Liver (tissue), 9 donors: Measurements from ENCODE around the gene CREB3L1. TPM values are rescaled to one million over a fixed set of nuclear protein-coding genes. Genes with fewer than 3 reads are reported as not detected.

ENCODE experiments used
- DNase-seq: peaks from one replicate; pipeline ENCODE4 v3.0.0-alpha.2; 2017; ENCODE audit warnings: low spot score
- H3K27ac ChIP-seq, 2 donors: one replicate each; pipeline ENCODE4 v1.7.0; 2013; ENCODE audit warnings: inconsistent platforms in 2 of 2, low read length in 2 of 2, control low read depth in 1 of 2, low read depth in 1 of 2, mild to moderate bottlenecking in 1 of 2
- H3K27me3 ChIP-seq, 4 donors: one replicate each; pipeline versions ENCODE4 v1.6.1 to v1.7.0; 2013; ENCODE audit warnings: low read length in 3 of 4, inconsistent platforms in 1 of 4, mild to moderate bottlenecking in 1 of 4, moderate library complexity in 1 of 4; ENCODE audit not compliant: control insufficient read depth in 4 of 4, insufficient read depth in 4 of 4
- H3K36me3 ChIP-seq, 4 donors: one replicate each; pipeline versions ENCODE4 v1.6.1 to v1.7.0; 2013; ENCODE audit warnings: low read length in 3 of 4, mild to moderate bottlenecking in 3 of 4, low read depth in 1 of 4, moderate library complexity in 1 of 4; ENCODE audit not compliant: control insufficient read depth in 4 of 4, insufficient read depth in 3 of 4
- H3K4me1 ChIP-seq, 4 donors: one replicate each; pipeline versions ENCODE4 v1.6.1 to v1.7.0; 2013; ENCODE audit warnings: low read length in 3 of 4, mild to moderate bottlenecking in 3 of 4, moderate library complexity in 1 of 4; ENCODE audit not compliant: control insufficient read depth in 4 of 4, insufficient read depth in 4 of 4
- H3K4me3 ChIP-seq, 3 donors: one replicate each; pipeline versions ENCODE4 v1.6.1 to v1.7.0; 2013; ENCODE audit warnings: low read length in 3 of 3, control low read depth in 1 of 3, low read depth in 1 of 3, mild to moderate bottlenecking in 1 of 3
- H3K9ac ChIP-seq, 2 donors: one replicate each; pipeline ENCODE4 v1.7.0; 2013; ENCODE audit warnings: low read length in 2 of 2, mild to moderate bottlenecking in 2 of 2, moderate library complexity in 2 of 2, control low read depth in 1 of 2, low read depth in 1 of 2
- H3K9me3 ChIP-seq, 4 donors: one replicate each; pipeline versions ENCODE4 v1.6.1 to v1.7.0; 2013; ENCODE audit warnings: low read length in 3 of 4; ENCODE audit not compliant: control insufficient read depth in 4 of 4
- EGR1 ChIP-seq, 2 donors: IDR thresholded peaks; 2 replicates each; pipeline ENCODE4 v1.6.1; 2016 to 2018; ENCODE audit warnings: antibody characterized with exemption in 2 of 2, low read depth in 2 of 2
- FOXA2 ChIP-seq: IDR thresholded peaks from 2 replicates; pipeline ENCODE4 v1.6.1; 2016; ENCODE audit warnings: antibody characterized with exemption
- HNF4A ChIP-seq, 2 donors: conservative IDR thresholded peaks; 2 replicates each; pipeline ENCODE4 v1.6.1; 2016; ENCODE audit warnings: antibody characterized with exemption in 2 of 2, mild to moderate bottlenecking in 2 of 2
- HNF4G ChIP-seq: IDR thresholded peaks from 2 replicates; pipeline ENCODE4 v1.6.1; 2016; ENCODE audit warnings: antibody characterized with exemption
- JUND ChIP-seq, 2 donors: IDR thresholded peaks; 2 replicates each; pipeline ENCODE4 v1.6.1; 2016; ENCODE audit warnings: antibody characterized with exemption in 2 of 2
- RAD21 ChIP-seq, 2 donors: IDR thresholded peaks; 2 replicates each; pipeline ENCODE4 v1.6.1; 2016; ENCODE audit warnings: antibody characterized with exemption in 2 of 2, mild to moderate bottlenecking in 2 of 2
- RXRA ChIP-seq, 2 donors: IDR thresholded peaks; 2 replicates each; pipeline ENCODE4 v1.6.1; 2017 to 2018; ENCODE audit warnings: antibody characterized with exemption in 2 of 2, mild to moderate bottlenecking in 1 of 2
- SP1 ChIP-seq: IDR thresholded peaks from 2 replicates; pipeline ENCODE4 v1.6.1; 2018; ENCODE audit warnings: antibody characterized with exemption, mild to moderate bottlenecking
- TAF1 ChIP-seq: conservative IDR thresholded peaks from 2 replicates; pipeline ENCODE4 v1.6.1; 2016; ENCODE audit warnings: antibody characterized with exemption, mild to moderate bottlenecking
- YY1 ChIP-seq: IDR thresholded peaks from 2 replicates; pipeline ENCODE4 v1.6.1; 2016; ENCODE audit warnings: antibody characterized with exemption, mild to moderate bottlenecking
- WGBS: extraction: QIAGEN DNeasy Blood & Tissue Kit; methylation state at CpG from one replicate; pipeline ENCODE4 v1.1.7; 2013; 5-methylcytosine and 5-hydroxymethylcytosine counted together
- polyA plus RNA-seq, 2 donors: library from polyadenylated mRNA; stranded (reverse) in 1 of 2; unstranded in 1 of 2; fragments of 200-250 nt in 1 of 2; fragments of >200 nt in 1 of 2; fragmentation: Nextera tagmentation in 1 of 2; extraction: Ambion mirVana in 1 of 2; gene quantifications; one replicate each; pipeline versions ENCODE4 v1.2.1 to v1.2.3, GENCODE V29; 2013 to 2015
- total RNA-seq, 2 donors: library from RNA; depleted of rRNA; stranded (reverse); fragments of >200 nt; gene quantifications; one replicate each; pipeline ENCODE4 v1.2.3, GENCODE V29; 2014
- TF ChIP-seq, protein P1 (sequence below): IDR thresholded peaks from 2 replicates; pipeline ENCODE4 v1.6.1; 2016; ENCODE audit warnings: antibody characterized with exemption
- TF ChIP-seq, protein P2 (sequence below): fragments of 150-350 bp; IDR thresholded peaks from 2 replicates; pipeline ENCODE4 v1.5.1; 2017; ENCODE audit warnings: improper control_type of control experiment, low read depth, low read length; ENCODE audit not compliant: missing input control
- TF ChIP-seq, protein P3 (sequence below): IDR thresholded peaks from 2 replicates; pipeline ENCODE4 v1.6.1; 2016; ENCODE audit warnings: antibody characterized with exemption
- TF ChIP-seq, protein P4 (sequence below): IDR thresholded peaks from 2 replicates; pipeline ENCODE4 v1.6.1; 2016; ENCODE audit warnings: antibody characterized with exemption
- donor health status: healthy.
- donor health status: healthy.
- donor health status: healthy.
- donor health status: healthy.
- donor health status: healthy.

CREB3L1 gene
- total and polyA plus RNA-seq, 4 donors: 0.14 to 1.3 (median 0.33) TPM

DNA sequence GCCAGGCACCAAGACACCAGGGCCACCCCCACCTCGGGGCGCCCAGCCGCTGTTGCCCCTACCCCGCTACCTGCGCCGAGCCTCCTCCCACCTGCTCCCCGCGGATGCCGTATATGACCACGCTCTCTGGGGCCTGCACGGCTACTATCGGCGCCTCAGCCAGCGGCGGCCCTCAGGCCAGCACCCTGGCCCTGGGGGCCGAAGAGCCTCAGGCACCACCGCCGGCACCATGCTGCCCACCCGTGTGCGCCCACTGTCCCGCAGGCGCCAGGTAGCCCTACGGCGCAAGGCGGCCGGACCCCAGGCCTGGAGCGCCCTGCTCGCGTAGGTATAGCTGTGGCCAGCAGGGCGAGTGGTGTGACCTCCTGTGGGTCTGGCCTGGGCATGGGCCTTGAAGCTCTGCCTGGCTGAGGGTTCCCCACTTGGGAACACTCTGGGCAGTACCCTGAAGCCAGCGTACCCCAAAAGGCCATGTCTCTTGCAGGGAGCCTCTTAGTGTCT lies 89.2 kb downstream of the CREB3L1 start:
- TF ChIP-seq, protein P1, sequence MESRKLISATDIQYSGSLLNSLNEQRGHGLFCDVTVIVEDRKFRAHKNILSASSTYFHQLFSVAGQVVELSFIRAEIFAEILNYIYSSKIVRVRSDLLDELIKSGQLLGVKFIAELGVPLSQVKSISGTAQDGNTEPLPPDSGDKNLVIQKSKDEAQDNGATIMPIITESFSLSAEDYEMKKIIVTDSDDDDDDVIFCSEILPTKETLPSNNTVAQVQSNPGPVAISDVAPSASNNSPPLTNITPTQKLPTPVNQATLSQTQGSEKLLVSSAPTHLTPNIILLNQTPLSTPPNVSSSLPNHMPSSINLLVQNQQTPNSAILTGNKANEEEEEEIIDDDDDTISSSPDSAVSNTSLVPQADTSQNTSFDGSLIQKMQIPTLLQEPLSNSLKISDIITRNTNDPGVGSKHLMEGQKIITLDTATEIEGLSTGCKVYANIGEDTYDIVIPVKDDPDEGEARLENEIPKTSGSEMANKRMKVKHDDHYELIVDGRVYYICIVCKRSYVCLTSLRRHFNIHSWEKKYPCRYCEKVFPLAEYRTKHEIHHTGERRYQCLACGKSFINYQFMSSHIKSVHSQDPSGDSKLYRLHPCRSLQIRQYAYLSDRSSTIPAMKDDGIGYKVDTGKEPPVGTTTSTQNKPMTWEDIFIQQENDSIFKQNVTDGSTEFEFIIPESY: no peak
- peaks cover 0 to 15% (median 4%) of the 10 kb centered on the region in 4 donors for H3K36me3 ChIP-seq
- peaks cover 0 to 19% (median 10%) of the 10 kb centered on the region in 4 donors for H3K4me1 ChIP-seq
- H3K9me3 ChIP-seq: no peaks in the 10 kb centered on the region
- WGBS: 96% methylated on average over 31 of the region's 31 CpGs
- no peak overlapping the region for H3K4me3 ChIP-seq
- H3K9ac ChIP-seq: no peak overlapping the region
- no peaks in the 10 kb centered on the region for H3K27me3 ChIP-seq
- no peak for DNase-seq
- H3K27ac ChIP-seq: no peak overlapping the region

DNA sequence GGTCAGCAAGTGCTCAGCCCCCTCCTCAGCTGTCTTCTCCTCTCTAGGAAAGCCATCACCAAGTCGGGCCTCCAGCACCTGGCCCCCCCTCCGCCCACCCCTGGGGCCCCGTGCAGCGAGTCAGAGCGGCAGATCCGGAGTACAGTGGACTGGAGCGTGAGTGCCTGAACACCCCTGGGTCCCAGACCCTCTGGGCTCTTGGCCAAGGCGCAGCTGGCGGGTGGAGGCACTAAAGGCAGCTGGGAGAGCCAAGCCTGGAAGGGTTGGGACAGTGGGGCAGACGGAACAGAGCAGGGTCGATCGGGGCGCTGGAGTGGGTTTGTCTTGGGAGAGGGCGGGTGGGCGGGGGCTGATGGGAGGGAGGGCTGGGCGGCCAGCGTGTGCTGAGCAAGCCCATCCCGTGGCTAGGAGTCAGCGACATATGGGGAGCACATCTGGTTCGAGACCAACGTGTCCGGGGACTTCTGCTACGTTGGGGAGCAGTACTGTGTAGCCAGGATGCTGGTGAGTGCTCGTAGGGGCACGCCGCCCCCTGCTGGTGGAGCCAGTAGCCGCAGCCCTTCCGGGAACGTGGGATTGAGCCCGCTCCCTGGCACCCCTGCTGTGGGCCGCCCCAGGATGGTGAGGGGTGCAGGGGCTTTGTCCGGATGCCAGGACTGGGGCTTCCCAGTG lies 89.9 kb downstream of the CREB3L1 start:
- H3K36me3 ChIP-seq: peaks cover 0 to 18% (median 7%) of the 10 kb centered on the region in 4 donors
- DNase-seq: peak; percentile 76
- no peak overlapping the region for H3K27ac ChIP-seq
- TF ChIP-seq EGR1 (IDR thresholded peaks at IDR 0.05; ENCODE audit: low read depth in 2 of 2) (no peak), RAD21 (IDR thresholded peaks at IDR 0.05) (peak; percentile 64 to 74), FOXA2 (no peak), SP1 (no peak), TAF1 (no peak), HNF4A (conservative IDR thresholded peaks at IDR 0.05) (no peak)
- TF ChIP-seq, protein P2, sequence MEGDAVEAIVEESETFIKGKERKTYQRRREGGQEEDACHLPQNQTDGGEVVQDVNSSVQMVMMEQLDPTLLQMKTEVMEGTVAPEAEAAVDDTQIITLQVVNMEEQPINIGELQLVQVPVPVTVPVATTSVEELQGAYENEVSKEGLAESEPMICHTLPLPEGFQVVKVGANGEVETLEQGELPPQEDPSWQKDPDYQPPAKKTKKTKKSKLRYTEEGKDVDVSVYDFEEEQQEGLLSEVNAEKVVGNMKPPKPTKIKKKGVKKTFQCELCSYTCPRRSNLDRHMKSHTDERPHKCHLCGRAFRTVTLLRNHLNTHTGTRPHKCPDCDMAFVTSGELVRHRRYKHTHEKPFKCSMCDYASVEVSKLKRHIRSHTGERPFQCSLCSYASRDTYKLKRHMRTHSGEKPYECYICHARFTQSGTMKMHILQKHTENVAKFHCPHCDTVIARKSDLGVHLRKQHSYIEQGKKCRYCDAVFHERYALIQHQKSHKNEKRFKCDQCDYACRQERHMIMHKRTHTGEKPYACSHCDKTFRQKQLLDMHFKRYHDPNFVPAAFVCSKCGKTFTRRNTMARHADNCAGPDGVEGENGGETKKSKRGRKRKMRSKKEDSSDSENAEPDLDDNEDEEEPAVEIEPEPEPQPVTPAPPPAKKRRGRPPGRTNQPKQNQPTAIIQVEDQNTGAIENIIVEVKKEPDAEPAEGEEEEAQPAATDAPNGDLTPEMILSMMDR: peak; percentile 69
- TF ChIP-seq, protein P3, sequence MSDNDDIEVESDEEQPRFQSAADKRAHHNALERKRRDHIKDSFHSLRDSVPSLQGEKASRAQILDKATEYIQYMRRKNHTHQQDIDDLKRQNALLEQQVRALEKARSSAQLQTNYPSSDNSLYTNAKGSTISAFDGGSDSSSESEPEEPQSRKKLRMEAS: no peak
- H3K9me3 ChIP-seq: no peaks in the 10 kb centered on the region
- no peak overlapping the region for H3K9ac ChIP-seq
- WGBS: 53% methylated on average over 32 of the region's 32 CpGs
- H3K4me1 ChIP-seq: peaks cover 0 to 12% (median 6%) of the 10 kb centered on the region in 4 donors
- no peaks in the 10 kb centered on the region for H3K27me3 ChIP-seq
- no peak overlapping the region for H3K4me3 ChIP-seq

DNA sequence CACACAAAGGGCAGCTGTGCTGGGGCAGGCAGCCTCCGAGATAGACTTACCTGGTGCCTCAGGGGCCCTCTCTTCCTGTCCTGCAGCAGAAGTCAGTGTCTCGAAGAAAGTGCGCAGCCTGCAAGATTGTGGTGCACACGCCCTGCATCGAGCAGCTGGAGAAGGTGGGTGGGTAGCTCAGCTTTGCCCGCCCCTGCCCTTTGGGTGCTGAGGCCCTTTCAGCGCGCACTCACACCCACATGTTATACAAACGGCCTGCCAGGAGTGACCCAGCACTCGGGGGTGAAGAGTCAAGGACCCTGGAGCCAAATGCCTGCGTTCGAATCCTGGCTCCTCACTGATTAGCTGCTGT lies 90.4 kb downstream of the CREB3L1 start:
- Histone ChIP-seq H3K9ac (no peak overlapping the region), H3K4me1 (peaks cover 0 to 10% (median 3%) of the 10 kb centered on the region in 4 donors), H3K36me3 (peaks cover 0 to 21% (median 7%) of the 10 kb centered on the region in 4 donors), H3K27ac (no peak overlapping the region), H3K27me3 (no peaks in the 10 kb centered on the region), H3K4me3 (no peak overlapping the region), H3K9me3 (no peaks in the 10 kb centered on the region)
- 71% methylated on average over 12 of the region's 12 CpGs for WGBS
- no peak for DNase-seq
- TF ChIP-seq RXRA (IDR thresholded peaks at IDR 0.05): no peak
- TF ChIP-seq, protein P1: no peak
- TF ChIP-seq HNF4G: no peak
- TF ChIP-seq, protein P4, sequence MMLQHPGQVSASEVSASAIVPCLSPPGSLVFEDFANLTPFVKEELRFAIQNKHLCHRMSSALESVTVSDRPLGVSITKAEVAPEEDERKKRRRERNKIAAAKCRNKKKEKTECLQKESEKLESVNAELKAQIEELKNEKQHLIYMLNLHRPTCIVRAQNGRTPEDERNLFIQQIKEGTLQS: no peak
- TF ChIP-seq YY1: no peak
- no peak for TF ChIP-seq JUND (IDR thresholded peaks at IDR 0.05)
